ES-I3 (cell line): ENCODE measurements around the gene CDC7.

ENCODE experiments used
- H3K36me3 ChIP-seq: 2 replicates; pipeline ENCODE4 v1.6.1; 2013; ENCODE audit warnings: mild to moderate bottlenecking, low read length, control low read depth, moderate library complexity; ENCODE audit not compliant: insufficient read depth
- H3K4me1 ChIP-seq: 2 replicates; pipeline ENCODE4 v1.6.1; 2013; ENCODE audit warnings: mild to moderate bottlenecking, control low read depth, low read length; ENCODE audit not compliant: insufficient read depth
- H3K9ac ChIP-seq: 2 replicates; pipeline ENCODE4 v1.6.1; 2013; ENCODE audit warnings: low read depth, mild to moderate bottlenecking, low read length, moderate library complexity
- H3K9me3 ChIP-seq: 2 replicates; pipeline ENCODE4 v1.6.1; 2013; ENCODE audit warnings: mild to moderate bottlenecking, low read length, moderate library complexity; ENCODE audit not compliant: control insufficient read depth, insufficient read depth

The CDC7 gene

DNA sequence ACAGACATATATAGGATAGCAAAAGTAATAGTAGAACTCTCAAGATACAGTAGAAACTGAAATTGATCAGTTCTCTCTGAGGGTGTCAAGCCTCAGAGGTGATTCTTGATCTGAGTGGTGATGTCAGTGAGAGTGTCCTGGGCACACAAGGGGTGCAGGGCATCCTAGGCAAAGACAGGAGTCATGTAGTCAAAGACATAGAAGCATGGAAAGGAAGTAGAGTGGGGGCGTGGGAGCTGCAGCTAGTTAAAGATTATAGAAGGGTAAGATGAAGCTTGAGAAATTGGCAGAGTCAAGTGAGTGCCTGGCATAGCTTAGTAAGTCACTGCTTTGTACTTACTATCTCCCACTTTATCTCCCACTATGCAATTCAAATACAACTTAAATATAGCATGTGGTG lies 22.8 kb downstream of the CDC7 start:
- no peak overlapping the region for H3K9ac ChIP-seq
- no peaks in the 10 kb centered on the region for H3K4me1 ChIP-seq
- no peaks in the 10 kb centered on the region for H3K9me3 ChIP-seq
- peaks cover 5% of the 10 kb centered on the region; the same call in 1 of the 2 replicates for H3K36me3 ChIP-seq

GRCh38 chr1:91526496-91526895 lies 25.8 kb downstream of the CDC7 start:
- peaks cover 2% of the 10 kb centered on the region; the same call in 1 of the 2 replicates for H3K36me3 ChIP-seq
- no peaks in the 10 kb centered on the region for H3K9me3 ChIP-seq
- H3K9ac ChIP-seq = no peak overlapping the region
- peaks cover 4% of the 10 kb centered on the region; the same call in 1 of the 2 replicates for H3K4me1 ChIP-seq

GRCh38 chr1:91527266-91527765 lies 26.7 kb downstream of the CDC7 start:
- H3K4me1 ChIP-seq = peaks cover 4% of the 10 kb centered on the region; the same call in 1 of the 2 replicates
- H3K9ac ChIP-seq = no peak overlapping the region
- peaks cover 2% of the 10 kb centered on the region; the same call in 1 of the 2 replicates for H3K36me3 ChIP-seq
- no peaks in the 10 kb centered on the region for H3K9me3 ChIP-seq

DNA sequence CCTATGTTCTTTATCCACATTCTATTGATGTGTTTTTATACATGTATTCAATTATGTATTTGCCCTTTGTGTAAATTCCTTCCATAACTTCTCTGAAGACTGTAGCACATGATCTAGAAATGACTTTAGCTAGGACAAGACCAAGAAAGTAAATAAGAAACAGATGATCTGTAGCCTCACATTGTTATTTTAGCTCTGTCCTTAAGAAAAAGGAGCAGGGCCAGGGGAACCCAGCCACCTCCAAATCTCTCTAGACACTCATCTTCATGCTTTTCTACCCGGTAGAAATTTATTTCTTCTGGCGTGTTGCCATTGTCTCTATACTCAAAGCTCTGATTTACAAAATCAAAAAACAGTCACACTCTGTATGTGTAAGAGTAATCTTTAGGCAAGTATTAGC lies 27.1 kb downstream of the CDC7 start:
- H3K4me1 ChIP-seq = peaks cover 4% of the 10 kb centered on the region; the same call in 1 of the 2 replicates
- H3K9ac ChIP-seq = no peak overlapping the region
- peaks cover 2% of the 10 kb centered on the region; the same call in 1 of the 2 replicates for H3K36me3 ChIP-seq
- no peaks in the 10 kb centered on the region for H3K9me3 ChIP-seq

DNA sequence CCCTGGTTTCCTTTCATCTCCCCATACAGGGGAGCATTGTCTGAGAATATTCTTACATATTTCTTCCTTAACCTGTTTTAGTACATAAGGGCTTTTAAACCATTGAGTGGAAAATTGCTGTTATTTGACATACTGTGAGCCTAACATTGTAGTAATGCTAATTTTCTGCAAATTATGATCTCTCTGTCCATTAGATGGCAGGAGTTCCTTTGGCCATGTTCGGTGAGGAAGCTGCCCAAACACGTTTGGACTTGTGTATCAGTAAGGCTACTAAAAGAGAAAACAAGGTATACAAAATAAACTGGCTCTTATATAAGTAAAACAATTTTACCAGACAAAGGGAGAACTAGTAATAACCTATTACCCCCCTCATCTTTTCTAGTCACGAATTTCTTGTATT lies 29.2 kb downstream of the CDC7 start:
- peaks cover 2% of the 10 kb centered on the region; the same call in 1 of the 2 replicates for H3K36me3 ChIP-seq
- no peaks in the 10 kb centered on the region for H3K9me3 ChIP-seq
- H3K4me1 ChIP-seq = peaks cover 4% of the 10 kb centered on the region; the same call in 1 of the 2 replicates
- H3K9ac ChIP-seq = no peak overlapping the region

DNA sequence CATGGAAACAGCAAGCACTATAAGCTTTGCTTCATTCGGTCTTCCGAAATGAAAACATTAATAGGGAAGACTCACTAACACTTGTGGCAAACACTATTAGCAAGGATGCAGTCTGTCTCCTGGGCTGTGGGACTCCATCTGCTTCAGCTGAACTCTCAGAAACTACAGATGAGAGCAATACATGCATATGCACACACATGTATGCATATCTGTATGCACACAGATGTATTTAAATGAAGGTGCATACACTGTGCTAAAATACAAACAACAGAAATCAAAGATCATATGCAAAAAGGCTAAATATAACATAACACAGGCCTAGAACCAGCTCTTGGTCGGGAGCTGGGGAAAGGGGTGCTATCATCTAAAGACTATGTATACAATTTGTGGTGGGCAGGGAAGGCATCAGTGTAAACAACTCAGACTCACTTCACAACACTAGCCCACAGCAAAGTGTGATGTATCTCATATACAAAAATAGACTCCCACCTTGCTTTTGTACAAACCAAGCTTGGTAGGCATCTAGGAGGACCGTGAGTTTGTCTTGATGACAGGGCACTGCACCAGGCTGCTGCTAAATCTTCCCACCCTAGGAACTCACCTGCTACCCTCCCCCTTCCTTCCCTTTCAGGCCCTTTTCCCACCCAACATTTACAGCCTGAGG lies 32.8 kb downstream of the CDC7 start:
- Histone ChIP-seq H3K36me3 (peaks cover under 1% of the 10 kb centered on the region), H3K9me3 (no peaks in the 10 kb centered on the region), H3K9ac (no peak overlapping the region), H3K4me1 (peaks cover 4% of the 10 kb centered on the region; the same call in 1 of the 2 replicates)

DNA sequence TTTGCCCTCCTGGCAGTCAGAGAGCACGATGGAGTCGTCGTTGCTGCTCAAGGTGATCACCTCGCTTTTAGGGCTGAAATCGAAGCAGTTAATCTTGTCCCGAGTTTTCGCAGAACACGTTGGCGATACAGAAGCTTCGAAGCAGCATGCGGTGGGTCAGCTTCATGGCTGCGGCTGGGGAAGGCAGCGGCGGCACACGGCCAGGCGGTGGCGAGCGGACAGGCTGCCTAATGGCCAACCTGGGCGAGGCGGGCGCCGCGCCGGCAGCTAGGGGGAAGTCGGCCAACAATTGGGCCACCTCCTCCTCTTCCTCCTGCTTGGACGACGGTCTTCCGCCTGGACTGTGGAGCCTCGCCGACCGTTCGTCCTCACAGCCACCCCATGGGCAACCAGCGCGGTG lies 34.8 kb downstream of the CDC7 start:
- H3K9me3 ChIP-seq = no peaks in the 10 kb centered on the region
- no peaks in the 10 kb centered on the region; the same call in 1 of the 2 replicates for H3K36me3 ChIP-seq
- H3K9ac ChIP-seq = no peak overlapping the region
- H3K4me1 ChIP-seq = no peaks in the 10 kb centered on the region

DNA sequence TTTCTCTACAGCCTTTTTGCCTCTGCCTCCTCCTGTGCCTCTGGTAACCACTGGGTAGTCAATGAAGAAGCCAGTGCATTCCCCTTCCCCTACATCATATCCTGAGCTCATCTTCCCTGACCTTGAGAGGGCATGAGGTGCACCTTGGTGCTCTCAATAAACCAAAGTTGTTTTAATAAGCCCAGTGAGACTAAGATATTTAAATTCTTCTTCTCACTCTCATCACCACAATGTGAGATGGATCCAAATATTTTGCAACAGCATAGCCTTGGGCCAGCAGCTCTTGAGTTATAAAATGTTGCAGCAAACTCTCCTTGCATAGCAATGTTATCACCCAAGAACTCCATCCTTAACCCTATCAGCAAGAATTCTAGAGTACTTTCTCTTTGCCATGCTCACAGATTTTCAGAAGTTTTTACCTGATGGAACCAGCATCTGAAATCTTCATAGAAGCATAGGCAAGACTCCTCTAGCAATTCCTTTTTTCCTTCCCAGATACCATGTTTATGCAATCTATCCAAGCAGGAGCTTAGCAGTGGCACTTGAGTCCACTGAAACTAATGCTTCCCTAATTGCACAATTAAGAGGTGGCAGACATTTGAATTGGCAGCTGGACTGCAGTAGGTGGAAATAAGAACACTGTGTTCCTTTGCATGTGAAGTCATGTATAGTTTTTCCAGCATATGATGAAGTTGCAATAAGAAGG lies 36.8 kb downstream of the CDC7 start:
- H3K9ac ChIP-seq = no peak overlapping the region
- no peaks in the 10 kb centered on the region; the same call in 1 of the 2 replicates for H3K36me3 ChIP-seq
- no peaks in the 10 kb centered on the region for H3K9me3 ChIP-seq
- H3K4me1 ChIP-seq = no peaks in the 10 kb centered on the region

GRCh38 chr1:91537987-91538304 lies 37.3 kb downstream of the CDC7 start:
- Histone ChIP-seq H3K4me1 (no peaks in the 10 kb centered on the region), H3K9ac (no peak overlapping the region), H3K36me3 (no peaks in the 10 kb centered on the region; the same call in 1 of the 2 replicates), H3K9me3 (no peaks in the 10 kb centered on the region)

- H3K36me3 ChIP-seq = no peaks in the 10 kb centered on the region
- no peaks in the 10 kb centered on the region for H3K9me3 ChIP-seq
- H3K9ac ChIP-seq = no peak overlapping the region
- H3K4me1 ChIP-seq = no peaks in the 10 kb centered on the region
Measured at GRCh38 chr1:91540910-91541309, 40.3 kb downstream of the CDC7 start.

DNA sequence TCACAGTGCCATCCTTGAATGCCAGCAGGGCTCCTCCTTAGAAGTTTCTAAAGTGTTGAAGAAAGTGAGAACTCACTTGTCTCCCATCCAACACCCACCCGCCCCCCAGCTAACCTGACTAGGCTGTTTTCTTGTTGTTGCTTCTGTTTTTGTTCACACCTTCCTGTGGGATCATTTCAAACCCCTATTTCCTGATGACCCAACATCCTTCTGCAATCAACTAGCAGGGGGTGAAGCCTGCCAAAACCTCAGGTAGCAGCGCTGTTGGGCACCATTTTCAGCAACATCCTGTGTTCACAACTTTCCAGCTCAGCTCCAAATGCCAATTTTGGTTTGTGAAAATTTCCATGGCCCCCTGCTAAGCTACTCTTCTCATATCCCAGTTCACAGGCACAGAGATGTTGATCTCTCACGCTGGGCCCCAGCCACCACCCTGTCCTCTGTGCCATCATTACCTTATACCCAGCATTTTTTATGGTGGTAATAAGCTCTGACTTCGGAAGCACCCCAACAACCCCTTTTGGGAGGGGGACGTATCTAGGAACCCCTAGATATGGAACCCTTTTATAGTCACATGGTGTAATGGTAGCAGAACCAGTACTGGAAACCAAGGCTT lies 41.4 kb downstream of the CDC7 start:
- H3K4me1 ChIP-seq = no peaks in the 10 kb centered on the region
- H3K36me3 ChIP-seq = no peaks in the 10 kb centered on the region
- H3K9ac ChIP-seq = no peak overlapping the region
- H3K9me3 ChIP-seq = no peaks in the 10 kb centered on the region

- H3K4me1 ChIP-seq = no peaks in the 10 kb centered on the region
- H3K9ac ChIP-seq = no peak overlapping the region
- H3K36me3 ChIP-seq = no peaks in the 10 kb centered on the region
- H3K9me3 ChIP-seq = no peaks in the 10 kb centered on the region
Measured at GRCh38 chr1:91545506-91546300, 45.1 kb downstream of the CDC7 start.

DNA sequence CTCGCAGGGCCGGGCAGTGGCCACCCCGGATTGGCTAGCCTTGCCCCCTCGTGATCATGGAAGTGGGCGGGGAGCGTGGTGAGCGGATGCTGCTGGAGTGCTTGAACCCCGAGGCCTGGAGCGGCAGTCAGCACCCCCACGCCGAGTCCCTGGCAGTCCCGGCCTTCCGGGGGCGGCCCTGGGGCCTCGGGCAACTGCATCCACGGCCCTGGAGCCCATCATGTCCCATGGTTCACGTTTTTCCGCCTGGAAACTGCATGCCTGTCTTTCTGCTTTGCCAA lies 45.6 kb downstream of the CDC7 start:
- no peak overlapping the region for H3K9ac ChIP-seq
- no peaks in the 10 kb centered on the region for H3K4me1 ChIP-seq
- H3K36me3 ChIP-seq = no peaks in the 10 kb centered on the region
- no peaks in the 10 kb centered on the region for H3K9me3 ChIP-seq

DNA sequence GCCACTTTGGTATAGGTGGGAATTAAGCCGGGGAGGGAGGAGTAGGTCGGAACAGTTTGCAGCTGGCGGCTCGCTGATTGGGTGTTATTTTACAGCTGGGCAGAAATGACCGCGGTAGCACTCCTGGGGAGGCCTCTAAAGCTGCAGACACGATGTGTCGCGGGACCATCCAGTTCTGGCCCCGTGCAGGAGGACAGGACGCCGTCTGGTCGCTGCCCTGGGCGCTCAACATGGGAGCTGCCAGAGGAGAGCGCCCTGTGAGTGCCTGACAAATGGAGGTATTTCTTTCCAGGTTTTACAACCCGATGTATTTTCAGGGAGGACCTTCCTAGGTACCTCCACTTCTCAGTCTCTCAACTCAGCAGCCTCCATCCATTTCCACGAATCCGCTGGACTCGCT lies 46.2 kb downstream of the CDC7 start:
- Histone ChIP-seq H3K9me3 (no peaks in the 10 kb centered on the region), H3K9ac (no peak overlapping the region), H3K4me1 (no peaks in the 10 kb centered on the region), H3K36me3 (no peaks in the 10 kb centered on the region)
